DMS 273 (cell line): ENCODE data around the gene PISD.

ENCODE experiments used
- DNase-seq: peaks from one replicate; lab custom pipeline; 2025; ENCODE audit not compliant: unreplicated experiment; lab: John Stamatoyannopoulos, UW

Gene PISD

GRCh38 chr22:31626427-31627150, 35.4 kb downstream of the PISD start:
- DNase-seq, result no peak

GRCh38 chr22:31625661-31626426, 36.2 kb downstream of the PISD start:
- no peak for DNase-seq

DNA sequence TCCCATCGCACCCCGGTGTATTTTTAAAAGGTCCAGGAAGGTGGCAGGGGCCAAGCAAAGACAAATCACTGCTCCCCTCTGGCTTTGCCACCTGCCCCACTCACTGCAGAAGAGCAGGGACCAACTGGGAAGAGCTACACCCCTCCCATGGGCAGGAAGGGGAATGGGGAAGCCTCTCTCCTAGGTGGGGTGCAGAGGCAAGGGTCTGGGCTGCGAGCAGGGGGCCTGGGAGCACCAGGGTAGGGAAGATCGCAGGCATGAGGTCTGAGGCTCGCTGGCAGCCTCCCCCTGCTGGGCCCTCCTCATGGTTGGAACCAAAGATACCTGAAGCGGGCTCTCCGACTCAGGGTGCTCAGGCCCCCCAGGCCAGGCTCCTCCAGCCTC, 36.8 kb downstream of the PISD start:
- DNase-seq, result no peak

GRCh38 chr22:31623592-31624304, 38.3 kb downstream of the PISD start:
- no peak for DNase-seq

GRCh38 chr22:31622980-31623379, 39.0 kb downstream of the PISD start:
- no peak for DNase-seq

GRCh38 chr22:31621507-31622124, 40.4 kb downstream of the PISD start:
- no peak for DNase-seq

GRCh38 chr22:31620756-31621480, 41.1 kb downstream of the PISD start:
- no peak for DNase-seq

DNA sequence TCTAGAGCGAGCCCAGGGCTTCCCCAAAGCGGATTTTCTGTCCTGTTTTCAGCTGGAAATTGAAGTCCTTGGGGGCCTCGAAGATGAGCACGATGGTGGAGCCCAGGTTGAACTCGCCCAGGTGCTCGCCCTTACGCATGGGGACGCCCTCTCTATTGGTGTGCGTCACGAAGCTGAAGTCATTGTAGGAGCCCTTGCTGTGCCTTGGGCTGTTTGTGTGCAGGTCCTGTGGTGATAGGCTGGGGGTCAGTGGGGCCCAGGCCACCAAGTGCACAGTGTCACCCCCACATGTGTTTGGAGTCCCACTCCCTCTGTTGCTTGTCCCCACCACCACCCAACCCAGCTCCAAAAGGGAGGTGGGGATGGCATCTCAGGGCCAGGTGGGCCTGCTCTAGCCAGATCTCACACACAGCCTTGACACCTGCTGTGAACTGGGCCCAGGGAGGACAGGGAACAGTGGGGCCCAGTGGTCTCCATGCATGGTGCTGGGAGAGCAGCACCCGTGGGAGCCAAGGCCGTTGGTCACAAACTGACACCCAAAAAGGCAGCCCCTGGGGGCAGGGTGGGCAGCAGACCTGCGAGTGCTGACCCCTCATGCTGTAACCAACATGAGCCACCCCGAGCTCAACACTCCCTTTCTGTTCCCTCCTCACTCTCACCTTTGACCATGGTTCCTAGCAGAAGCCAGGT, 42.3 kb downstream of the PISD start:
- DNase-seq, result no peak

GRCh38 chr22:31618471-31619176, 43.4 kb downstream of the PISD start:
- no peak for DNase-seq

GRCh38 chr22:31618057-31618456, 44.0 kb downstream of the PISD start:
- DNase-seq, result no peak

DNA sequence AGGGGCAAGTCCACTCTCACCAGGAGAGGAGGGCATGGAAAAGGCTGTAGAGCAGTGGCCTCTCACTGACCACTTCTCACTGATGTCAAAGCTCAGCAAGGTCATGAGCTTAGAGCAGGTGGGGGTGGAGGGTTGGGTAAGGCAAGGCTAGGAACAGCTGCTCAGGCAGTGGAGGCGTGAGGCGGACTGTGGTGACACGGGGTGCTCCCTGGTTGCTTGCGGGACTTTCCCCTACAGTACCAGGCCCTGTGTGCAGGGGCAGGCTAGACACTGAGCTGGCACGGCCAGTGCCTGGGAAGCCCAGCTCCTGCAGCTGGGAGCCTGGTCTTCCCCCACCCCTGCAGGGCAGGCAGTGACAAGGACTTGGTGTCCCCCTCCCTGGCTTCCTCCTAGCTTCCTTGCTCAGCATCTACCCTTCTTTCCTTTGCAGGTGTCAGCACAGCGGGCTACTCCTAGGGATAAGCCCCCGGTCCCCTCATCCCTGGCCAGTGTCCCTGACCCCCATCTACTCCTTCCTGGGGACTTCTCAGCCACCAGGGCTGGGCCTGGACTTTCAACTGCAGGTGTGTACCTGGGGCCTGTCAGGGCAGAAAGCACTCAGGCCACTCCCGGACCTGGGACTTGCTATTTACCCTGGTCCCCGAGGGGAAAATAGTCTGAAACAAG, 45.6 kb downstream of the PISD start:
- DNase-seq, result no peak

GRCh38 chr22:31615940-31616314, 46.1 kb downstream of the PISD start:
- no peak for DNase-seq

GRCh38 chr22:31615491-31615860, 46.5 kb downstream of the PISD start:
- DNase-seq, result no peak

DNA sequence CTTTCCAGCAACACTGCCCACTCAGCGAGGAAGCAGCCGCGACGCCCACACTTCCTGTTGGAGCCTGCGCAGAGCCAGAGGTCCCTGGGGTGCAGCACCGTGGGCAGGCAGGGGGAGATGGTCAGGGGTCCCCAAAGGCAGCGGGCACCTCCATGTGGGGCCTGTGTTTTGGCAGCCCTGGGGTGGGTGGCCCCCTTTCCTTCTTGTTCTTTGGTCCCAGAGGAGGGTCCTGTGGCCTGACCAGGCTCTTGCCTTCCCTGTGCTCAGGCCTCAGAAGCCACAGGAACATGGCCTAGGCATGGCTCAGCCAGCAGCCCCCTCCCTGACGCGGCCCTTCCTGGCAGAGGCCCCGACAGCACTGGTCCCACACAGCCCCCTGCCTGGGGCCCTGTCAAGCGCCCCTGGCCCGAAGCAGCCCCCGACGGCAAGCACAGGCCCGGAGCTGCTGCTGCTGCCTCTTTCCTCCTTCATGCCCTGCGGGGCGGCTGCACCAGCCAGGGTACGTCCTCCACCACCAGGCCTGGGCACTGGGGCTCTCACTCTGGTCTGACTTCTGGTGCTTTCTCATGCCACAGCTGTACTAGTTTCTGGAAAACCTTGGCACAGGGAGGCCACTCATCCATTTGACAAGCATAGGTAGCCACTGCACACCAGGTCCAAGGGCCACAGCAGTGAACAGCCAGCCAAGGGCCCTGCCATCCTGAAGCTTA, 47.1 kb downstream of the PISD start:
- no peak for DNase-seq

- no peak for DNase-seq
Observed at GRCh38 chr22:31613904-31614296, 48.1 kb downstream of the PISD start.

- no peak for DNase-seq
Observed at GRCh38 chr22:31613286-31613903, 48.6 kb downstream of the PISD start.

- DNase-seq, result no peak
Observed at GRCh38 chr22:31612891-31613285, 49.1 kb downstream of the PISD start.

GRCh38 chr22:31611061-31611760, 50.8 kb downstream of the PISD start:
- peak; percentile 64 for DNase-seq
